HepG2 (cell line): Measurements from ENCODE around the gene ATG7. TPM values are rescaled to one million over a fixed set of nuclear protein-coding genes. Genes with fewer than 3 reads are reported as not detected.

Source experiments
- ATAC-seq: fragments of 200-7000 bp; cut with Tn5 transposase; 3 replicates; pipeline ENCODE4 v1.9.1; 2020; ENCODE audit warnings: mild to moderate bottlenecking, moderate library complexity
- BruUV-seq: library from RNA; stranded (reverse); fragments of 400-500 nt; replicated peaks from 2 replicates; lab custom pipeline; 2021; lab: Mats Ljungman, UMichigan
- CTCF ChIA-PET: fragments of 300-600 bp; formaldehyde crosslinking; extraction: SDS; loops from one replicate; lab custom pipeline; 2021; ENCODE audit warnings: low total read pairs, inconsistent platforms, low intra/inter-chr PET ratio; lab: Yijun Ruan, JAX
- POLR2A ChIA-PET: fragments of 350-600 bp; sonication (Branson Sonifier 250); formaldehyde crosslinking; loops from one replicate; lab custom pipeline; 2020; ENCODE audit warnings: antibody characterized with exemption, inconsistent platforms; lab: Yijun Ruan, JAX
- DNase-seq: peaks from one replicate; pipeline ENCODE4 v3.0.0-alpha.2; 2015; ENCODE audit warnings: low spot score
- FAIRE-seq: peaks from 3 replicates; lab custom pipeline; 2011; peaks lifted over from hg19 to GRCh38; lab: Jason Lieb, UNC
- H2AFZ ChIP-seq: one replicate; pipeline ENCODE4 v1.6.1; 2011; ENCODE audit warnings: low read length, inconsistent platforms
- H3K27ac ChIP-seq: fragments of 300-600 bp; 3 replicates; pipeline ENCODE4 v1.8.0; 2011; ENCODE audit warnings: mixed run types, mild to moderate bottlenecking, mixed read lengths, low read length, inconsistent platforms; ENCODE audit not compliant: insufficient read depth; ENCODE audit errors: extremely low read length
- H3K27me3 ChIP-seq, 2 experiments: fragments of 200-600 bp in 1 of 2; 2 replicates in 1 of 2; 3 replicates in 1 of 2; pipeline versions ENCODE4 v1.6.0 to v1.8.0; 2011; ENCODE audit warnings: low read length in 2 of 2, mild to moderate bottlenecking in 2 of 2, moderate library complexity in 2 of 2, inconsistent platforms in 1 of 2; ENCODE audit not compliant: insufficient read depth in 2 of 2, control insufficient read depth in 1 of 2
- H3K36me3 ChIP-seq, 2 experiments: fragments of 200-600 bp in 1 of 2; replicated peaks in 1 of 2; 2 replicates in 1 of 2; 3 replicates in 1 of 2; pipeline versions ENCODE4 v1.5.1 to v1.8.0; 2011; ENCODE audit warnings: low read length in 2 of 2, inconsistent platforms in 1 of 2; ENCODE audit not compliant: insufficient read depth in 2 of 2, control insufficient read depth in 1 of 2
- H3K4me1 ChIP-seq: 2 replicates; pipeline ENCODE4 v1.5.1; 2012; ENCODE audit warnings: low read length, inconsistent platforms; ENCODE audit not compliant: insufficient read depth
- H3K4me2 ChIP-seq: 2 replicates; pipeline ENCODE4 v1.6.0; 2011; ENCODE audit warnings: low read depth, low read length, inconsistent platforms
- H3K4me3 ChIP-seq, 3 experiments: fragments of 200-600 bp in 1 of 3; sonication (generic), shearing (Covaris generic) in 1 of 3; replicated peaks in 1 of 3; 2 replicates each; pipeline ENCODE4 v1.5.1; 2011 to 2016; ENCODE audit warnings: low read length in 3 of 3, inconsistent platforms in 2 of 3, low read depth in 2 of 3, mild to moderate bottlenecking in 2 of 3, control low read depth in 1 of 3, mixed read lengths in 1 of 3; ENCODE audit not compliant: insufficient read depth in 1 of 3
- H3K79me2 ChIP-seq: one replicate; pipeline ENCODE4 v1.6.1; 2011; ENCODE audit warnings: low read length, inconsistent platforms; ENCODE audit not compliant: insufficient read depth
- H3K9ac ChIP-seq: 2 replicates; pipeline ENCODE4 v1.6.0; 2011; ENCODE audit warnings: mild to moderate bottlenecking, low read depth, low read length, inconsistent platforms; ENCODE audit not compliant: insufficient read depth
- H3K9me3 ChIP-seq: 2 replicates; pipeline ENCODE4 v1.5.1; 2012; ENCODE audit warnings: mild to moderate bottlenecking, low read length
- H4K20me1 ChIP-seq: 2 replicates; pipeline ENCODE4 v1.6.0; 2011; ENCODE audit warnings: inconsistent platforms, mild to moderate bottlenecking, low read length, moderate library complexity; ENCODE audit not compliant: insufficient read depth
- EP300 ChIP-seq, 3 experiments: sonication (generic) in 1 of 3; formaldehyde crosslinking in 1 of 3; IDR thresholded peaks; 2 replicates each; pipeline versions ENCODE4 v1.5.1 to v1.6.1; 2011 to 2020; ENCODE audit warnings: low read depth in 2 of 3, low read length in 2 of 3, borderline replicate concordance in 1 of 3, improper control_type of control experiment in 1 of 3, mild to moderate bottlenecking in 1 of 3, missing genetic modification reagents in 1 of 3, moderate library complexity in 1 of 3
- MAFF ChIP-seq: IDR thresholded peaks from 2 replicates; pipeline ENCODE4 v1.6.1; 2011; ENCODE audit warnings: low read depth, low read length, improper control_type of control experiment
- MIXL1 ChIP-seq: IDR thresholded peaks from 2 replicates; pipeline ENCODE4 v1.6.1; 2016
- MNT ChIP-seq: fragments of 450-650 bp; IDR thresholded peaks from 2 replicates; pipeline ENCODE4 v1.6.1; 2016
- THAP11 ChIP-seq: IDR thresholded peaks from 2 replicates; pipeline ENCODE4 v1.6.1; 2016; ENCODE audit warnings: missing biosample characterization, missing genetic modification reagents
- ZNF296 ChIP-seq: sonication (generic); formaldehyde crosslinking; conservative IDR thresholded peaks from 2 replicates; pipeline ENCODE4 v1.5.0; 2020; ENCODE audit warnings: mild to moderate bottlenecking, missing genetic modification reagents
- ZNF350 ChIP-seq: sonication (generic); formaldehyde crosslinking; IDR thresholded peaks from 2 replicates; pipeline ENCODE4 v1.4.0; 2020; ENCODE audit warnings: mild to moderate bottlenecking, low read depth, missing genetic modification reagents, borderline replicate concordance
- ZNF839 ChIP-seq: sonication (generic); formaldehyde crosslinking; IDR thresholded peaks from 2 replicates; pipeline ENCODE4 v1.4.0; 2020; ENCODE audit warnings: missing genetic modification reagents, mild to moderate bottlenecking, borderline replicate concordance
- WGBS: methylation state at CpG from one replicate; pipeline ENCODE4 v1.1.6; 2017; ENCODE audit warnings: low lambda C conversion rate; 5-methylcytosine and 5-hydroxymethylcytosine counted together
- in situ Hi-C: cut with HindIII; loops from 2 replicates; pipeline ENCODE4 v1.10.0; 2017; ENCODE audit warnings: low pct_unique_long_range_greater_than_20kb; ENCODE audit not compliant: extremely low pct_ligation_motif_present
- intact Hi-C: fragments of 100-400 bp; cut with micrococcal nuclease; formaldehyde crosslinking; loops from one replicate; pipeline ENCODE4 v1.10.0; 2022; ENCODE audit not compliant: unreplicated experiment
- polyA plus RNA-seq, 8 experiments: library from polyadenylated mRNA; depleted of rRNA in 3 of 8; stranded (reverse) in 7 of 8; unstranded in 1 of 8; fragments of >200 nt; fragmentation: Illumina TruSeq in 4 of 8; extraction: Trizol in 4 of 8; gene quantifications; 2 replicates each; pipeline versions ENCODE4 v1.2.1 to v1.2.3, GENCODE V29; 2011 to 2016; ENCODE audit warnings: low read depth in 4 of 8, missing spikeins in 1 of 8, mixed read lengths in 1 of 8; ENCODE audit not compliant: insufficient read depth in 1 of 8
- total RNA-seq, 5 experiments: library from RNA; depleted of rRNA; stranded (reverse); fragments of >200 nt; fragmentation: Illumina TruSeq; extraction: Trizol; gene quantifications; 2 replicates each; pipeline ENCODE4 v1.2.3, GENCODE V29; 2016; ENCODE audit warnings: low read depth in 1 of 5

ATG7 gene
- total and polyA plus RNA-seq, 2 of the 13 experiments (the other 11 are each of a cell fraction or from before 2014, with no cell fraction given): 7.8 to 22.1 TPM

GRCh38 chr3:11244121-11244677 lies 28.0 kb upstream of the ATG7 start (continued):
- no peak for TF ChIP-seq MAFF

GRCh38 chr3:11245276-11245675 lies 26.9 kb upstream of the ATG7 start:
- Histone ChIP-seq H3K9ac (no peak overlapping the region), H3K9me3 (no peaks in the 10 kb centered on the region), H2AFZ (no peak overlapping the region), H4K20me1 (no peaks in the 10 kb centered on the region), H3K4me1 (no peaks in the 10 kb centered on the region), H3K27me3 (peaks cover 2 to 20% of the 10 kb centered on the region in 2 experiments; a peak in 4 of 5 replicates), H3K36me3 (no peaks in the 10 kb centered on the region), H3K4me3 (no peak overlapping the region)
- in situ Hi-C loops (no loop called here), intact Hi-C loops (no loop called here)
- no peak for DNase-seq
- ATAC-seq: no peak
- POLR2A ChIA-PET: no interaction called here
- no peak for FAIRE-seq
- no TSS peak for BruUV-seq
- TF ChIP-seq THAP11 (no peak), MIXL1 (CRISPR knock-in tag) (no peak), ZNF296 (CRISPR knock-in tag) (no peak), ZNF350 (CRISPR knock-in tag) (no peak), ZNF839 (CRISPR knock-in tag) (no peak), MNT (no peak), EP300 (IDR thresholded peaks at IDR 0.05; ENCODE audit: low read depth in 2 of 2, low read length in 2 of 2) (no peak), EP300 (CRISPR knock-in tag; IDR thresholded peaks at IDR 0.05; ENCODE audit: borderline replicate concordance) (no peak)
- TF ChIP-seq, all 625 proteins: peak for 0
- Histone ChIP-seq H3K27ac (no peak overlapping the region), H3K4me2 (no peak overlapping the region), H3K79me2 (no peaks in the 10 kb centered on the region)
- CTCF ChIA-PET: no interaction called here
- 27% methylated on average over 4 of the region's 8 CpGs for WGBS
